ENCODE results near the gene PLA2G4A.

DNA sequence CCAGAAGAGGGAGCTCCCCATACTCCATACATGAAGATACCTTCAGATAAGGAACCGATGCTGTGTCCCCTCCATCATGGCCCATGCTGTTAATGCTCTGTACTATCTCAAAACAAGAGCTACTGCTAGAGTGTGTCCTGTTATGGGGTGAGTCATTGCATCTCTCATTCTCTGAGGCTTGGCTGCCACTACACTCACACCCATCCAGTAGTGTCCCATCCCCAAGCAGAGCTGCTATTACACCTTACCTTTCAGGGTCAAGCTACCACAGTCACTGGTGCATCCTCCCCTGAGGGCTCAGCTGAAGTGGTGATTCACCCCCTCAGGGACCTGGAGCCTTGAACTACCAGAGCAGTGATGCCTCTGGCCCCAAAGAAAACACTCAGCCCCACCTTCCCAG is 198.5 kb downstream of the PLA2G4A start:
- TF ChIP-seq EZH2 (IDR thresholded peaks at IDR 0.05; ENCODE audit: insufficient read depth, poor library complexity, severe bottlenecking) (no peak), EZH2phosphoT487 (IDR thresholded peaks at IDR 0.05; ENCODE audit: insufficient read depth, low read depth) (no peak)
